Measurements from ENCODE around the gene OR2T8. TPM values are rescaled to one million over a fixed set of nuclear protein-coding genes. Genes with fewer than 3 reads are reported as not detected.

OR2T8 gene, protein sequence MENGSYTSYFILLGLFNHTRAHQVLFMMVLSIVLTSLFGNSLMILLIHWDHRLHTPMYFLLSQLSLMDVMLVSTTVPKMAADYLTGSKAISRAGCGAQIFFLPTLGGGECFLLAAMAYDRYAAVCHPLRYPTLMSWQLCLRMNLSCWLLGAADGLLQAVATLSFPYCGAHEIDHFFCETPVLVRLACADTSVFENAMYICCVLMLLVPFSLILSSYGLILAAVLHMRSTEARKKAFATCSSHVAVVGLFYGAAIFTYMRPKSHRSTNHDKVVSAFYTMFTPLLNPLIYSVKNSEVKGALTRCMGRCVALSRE
- total RNA-seq (not detected), polyA plus RNA-seq (not detected)
- long read RNA-seq, donor 1 = 0 reads
- long read RNA-seq, donor 2 = 0 reads
- long read RNA-seq, donor 3 = 0 reads
- long read RNA-seq, donor 4 = 0 reads
- long read RNA-seq, donor 5 = 0 reads
- long read RNA-seq, donor 6 = 0 reads
- long read RNA-seq, donor 7 = 0 reads
- long read RNA-seq, donor 8 = 0 reads
- long read RNA-seq, donor 9 = 0 reads
- long read RNA-seq, donor 10 = 0 reads

- Histone ChIP-seq H3K4me3 (no peak within 1 kb of the TSS), H3K36me3 (no peaks in the 10 kb centered on the region), H3K27ac (no peak within 1 kb of the TSS), H3K4me1 (no peaks in the 10 kb centered on the region), H3K9me3 (no peaks in the 10 kb centered on the region), H3K27me3 (no peaks in the 10 kb centered on the region)
- 41 to 94% (median 92%) methylated on average over 2 of the region's 2 CpGs for WGBS, 5 donors
- intact Hi-C loops (cut with DNase I; ENCODE audit: low total_unique reads) = no loop called here
- TF ChIP-seq CTCF (IDR thresholded peaks at IDR 0.05) = no peak
- no peak for TF ChIP-seq EP300 (IDR thresholded peaks at IDR 0.05)
- TF ChIP-seq POLR2A (IDR thresholded peaks at IDR 0.05) = no peak
- no peak for TF ChIP-seq POLR2AphosphoS5 (IDR thresholded peaks at IDR 0.05)
- DNase-seq = no peak
These were observed at the start of gene OR2T8 for GRCh38 chr1:247919952-247920351. Gene OR2T8, plus strand, starts transcription at chr1:247920252. Its CDS starts 766 bp downstream, at chr1:247921018.

- peaks cover 0 to 12% (median 0%) of the 10 kb centered on the region in 4 donors for H3K9me3 ChIP-seq
- DNase-seq = no peak
These were observed 36.7 kb upstream of the OR2T8 start for GRCh38 chr1:247883346-247883745.

GRCh38 chr1:247884797-247885413 lies 35.1 kb upstream of the OR2T8 start:
- 85 to 89% (median 88%) methylated on average over 10 of the region's 10 CpGs for WGBS, 5 donors
- DNase-seq = no peak
- Histone ChIP-seq H3K4me1 (no peaks in the 10 kb centered on the region), H3K27ac (no peak overlapping the region), H3K4me3 (no peak overlapping the region), H3K36me3 (no peaks in the 10 kb centered on the region), H3K9me3 (peaks cover 0 to 8% (median 0%) of the 10 kb centered on the region in 4 donors), H3K27me3 (no peaks in the 10 kb centered on the region)
- TF ChIP-seq CTCF (IDR thresholded peaks at IDR 0.05) = no peak
- TF ChIP-seq EP300 (IDR thresholded peaks at IDR 0.05) = no peak
- TF ChIP-seq POLR2AphosphoS5 (IDR thresholded peaks at IDR 0.05) = no peak
- TF ChIP-seq POLR2A (IDR thresholded peaks at IDR 0.05) = no peak
- intact Hi-C loops (cut with DNase I; ENCODE audit: low total_unique reads) = no loop called here

More at GRCh38 chr1:247883346-247883745, 36.7 kb upstream of the OR2T8 start:
- WGBS, 5 donors = 73 to 88% (median 79%) methylated on average over 7 to 9 of the region's 9 CpGs
- TF ChIP-seq POLR2A (IDR thresholded peaks at IDR 0.05) (no peak), CTCF (IDR thresholded peaks at IDR 0.05) (no peak), EP300 (IDR thresholded peaks at IDR 0.05) (no peak), POLR2AphosphoS5 (IDR thresholded peaks at IDR 0.05) (no peak)
- no peaks in the 10 kb centered on the region for H3K36me3 ChIP-seq
- H3K27me3 ChIP-seq = no peaks in the 10 kb centered on the region
- no peak overlapping the region for H3K27ac ChIP-seq
- H3K4me3 ChIP-seq = no peak overlapping the region
- no peaks in the 10 kb centered on the region for H3K4me1 ChIP-seq
- intact Hi-C loops (cut with DNase I; ENCODE audit: low total_unique reads) = no loop called here

- WGBS, 5 donors = 40 to 46% (median 44%) methylated on average over 2 of the region's 2 CpGs
- DNase-seq = no peak
- no peak within 1 kb of the TSS for H3K27ac ChIP-seq
These were observed 24.9 kb upstream of the OR2T8 start, which contains the start of gene OR2W3 for GRCh38 chr1:247895163-247895637. Gene OR2W3, plus strand, starts transcription at chr1:247895587. Its CDS starts 0 bp downstream, at chr1:247895587.

More at GRCh38 chr1:247895163-247895637, 24.9 kb upstream of the OR2T8 start, which contains the start of gene OR2W3:
- peaks cover 0 to 13% (median 7%) of the 10 kb centered on the region in 4 donors for H3K9me3 ChIP-seq
- H3K4me1 ChIP-seq = no peaks in the 10 kb centered on the region
- intact Hi-C loops (cut with DNase I; ENCODE audit: low total_unique reads) = no loop called here
- TF ChIP-seq EP300 (IDR thresholded peaks at IDR 0.05) (no peak), POLR2AphosphoS5 (IDR thresholded peaks at IDR 0.05) (no peak), CTCF (IDR thresholded peaks at IDR 0.05) (no peak)
- H3K27me3 ChIP-seq = no peaks in the 10 kb centered on the region
- peaks cover 0 to 9% (median 0%) of the 10 kb centered on the region in 4 donors for H3K36me3 ChIP-seq
- no peak within 1 kb of the TSS for H3K4me3 ChIP-seq
